SK-N-SH treated with all-trans-retinoic acid at 6 μM for 48 hours (cell line): ENCODE results near the gene IFNA5.

ENCODE experiments used
- BACH2 ChIP-seq: fragments of 250-450 bp; sonication (Bioruptor Pico); IDR thresholded peaks from 2 replicates; pipeline ENCODE4 v1.9.0; 2021; ENCODE audit warnings: mild to moderate bottlenecking, borderline replicate concordance
- CREB5 ChIP-seq: fragments of 250-450 bp; sonication (Bioruptor Pico); IDR thresholded peaks from 2 replicates; pipeline ENCODE4 v1.5.1; 2020; ENCODE audit warnings: low read depth, mild to moderate bottlenecking, moderate library complexity
- SNAI2 ChIP-seq: fragments of 250-450 bp; sonication (Bioruptor Pico); IDR thresholded peaks from 2 replicates; pipeline ENCODE4 v1.5.0; 2020; ENCODE audit warnings: mild to moderate bottlenecking, moderate library complexity
- TCF4 ChIP-seq: fragments of 250-450 bp; sonication (Bioruptor Pico); IDR thresholded peaks from 2 replicates; pipeline ENCODE4 v1.8.0; 2021; ENCODE audit warnings: mild to moderate bottlenecking, moderate library complexity, borderline replicate concordance

GRCh38 chr9:21265421-21266189 lies 39.5 kb downstream of the IFNA5 start:
- no peak for TF ChIP-seq BACH2
- TF ChIP-seq TCF4 (CRISPR knock-in tag) = no peak
- no peak for TF ChIP-seq SNAI2 (CRISPR knock-in tag)
- TF ChIP-seq CREB5 (CRISPR knock-in tag) = no peak
